Left lung (tissue), 14 donors: ENCODE measurements around the gene FUT3. TPM values are rescaled to one million over a fixed set of nuclear protein-coding genes. Genes with fewer than 3 reads are reported as not detected.
A peak's percentile ranks its signal among the peaks of the same experiment; 100 is the strongest.

Experiments used
- ATAC-seq: fragments of 200-7000 bp; cut with Tn5 transposase; one replicate; pipeline ENCODE4 v1.9.1; 2020; ENCODE audit warnings: moderate library complexity
- DNase-seq, 4 donors: peaks; one replicate each; pipeline ENCODE4 v3.0.0-alpha.2; 2013 to 2020
- H3K27ac ChIP-seq, 2 donors: fragments of 200-600 bp; sonication (generic) in 1 of 2; one replicate each; pipeline versions ENCODE4 v1.5.0 to v1.8.0; 2020 to 2021
- H3K27me3 ChIP-seq, 2 donors: fragments of 200-600 bp; sonication (generic) in 1 of 2; one replicate each; pipeline versions ENCODE4 v1.5.0 to v1.8.0; 2020 to 2021
- H3K36me3 ChIP-seq, 2 donors: fragments of 200-600 bp; sonication (generic) in 1 of 2; one replicate each; pipeline versions ENCODE4 v1.5.0 to v1.8.0; 2020 to 2021
- H3K4me1 ChIP-seq, 2 donors: fragments of 200-600 bp; one replicate each; pipeline ENCODE4 v1.8.0; 2021
- H3K4me3 ChIP-seq, 2 donors: fragments of 200-600 bp; sonication (generic) in 1 of 2; one replicate each; pipeline versions ENCODE4 v1.5.0 to v1.8.0; 2020 to 2021; ENCODE audit warnings: mild to moderate bottlenecking in 1 of 2
- H3K9me3 ChIP-seq, 2 donors: fragments of 200-600 bp; sonication (generic) in 1 of 2; one replicate each; pipeline versions ENCODE4 v1.5.0 to v1.8.0; 2020 to 2021
- intact Hi-C, 2 donors: fragments of 100-400 bp; cut with DNase I; formaldehyde crosslinking; loops; one replicate each; pipeline versions ENCODE4 v1.11.2 to v1.14.2; 2022
- long read RNA-seq, 12 donors: library from polyadenylated mRNA in 2 of 12; unstranded in 2 of 12; transcript quantifications; one replicate each; pipeline ENCODE4 v2.0.0 and lab custom pipeline, GENCODE V29; 2019 to 2026
- polyA plus RNA-seq, 6 donors: library from polyadenylated mRNA; unstranded; fragments of 120-200 nt; gene quantifications; one replicate each; pipeline ENCODE4 v1.2.1, GENCODE V29; 2013; ENCODE audit not compliant: insufficient read length in 6 of 6
- total RNA-seq, 2 donors: library from RNA; stranded (reverse); fragmentation: NEBNext Ultra II Directional; extraction: Animal tissue kit (Norgen Biotek cat#: 25700); gene quantifications; one replicate each; pipeline ENCODE4 v1.2.1, GENCODE V29; 2021
- TF ChIP-seq, protein P1 (sequence below), 2 donors: fragments of 200-600 bp; sonication (generic) in 1 of 2; IDR thresholded peaks; one replicate each; pipeline versions ENCODE4 v1.5.0 to v1.8.0; 2021; ENCODE audit warnings: antibody characterized with exemption in 2 of 2
- donor health status: DM: no; HTN: yes; CAD: no.
- donor health status: DM: no; HTN: no; CAD: no.

Gene FUT3
- total RNA-seq: 10 to 100 TPM; 25.2 to 31.4 TPM
- under 1 TPM in 4 of 6 donors, not detected in 2; 0.28 to 0.56 (median 0.41) TPM for polyA plus RNA-seq
- long read RNA-seq, donor 1: 0 reads
- long read RNA-seq, donor 2: 0 reads
- long read RNA-seq, donor 3: 0 reads
- long read RNA-seq, donor 4, partial matches to known transcripts: 0 of 5 reads
- long read RNA-seq, donor 4, other reads (novel, unspliced or antisense): 0 of 5 reads
- long read RNA-seq, donor 5: 0 reads
- long read RNA-seq, donor 6: 0 reads
- long read RNA-seq, donor 7: 0 reads
- long read RNA-seq, donor 8: 0 reads
- long read RNA-seq, donor 9: 0 reads
- long read RNA-seq, donor 10, transcript FUT3-207 (3 exons, 2,239 nt): major isoform, 6 of 11 reads
- long read RNA-seq, donor 10, partial matches to known transcripts: 0 of 11 reads
- long read RNA-seq, donor 10, other reads (novel, unspliced or antisense): 0 of 11 reads
- long read RNA-seq, donor 11: 0 reads
- long read RNA-seq, donor 12: 0 reads

DNA sequence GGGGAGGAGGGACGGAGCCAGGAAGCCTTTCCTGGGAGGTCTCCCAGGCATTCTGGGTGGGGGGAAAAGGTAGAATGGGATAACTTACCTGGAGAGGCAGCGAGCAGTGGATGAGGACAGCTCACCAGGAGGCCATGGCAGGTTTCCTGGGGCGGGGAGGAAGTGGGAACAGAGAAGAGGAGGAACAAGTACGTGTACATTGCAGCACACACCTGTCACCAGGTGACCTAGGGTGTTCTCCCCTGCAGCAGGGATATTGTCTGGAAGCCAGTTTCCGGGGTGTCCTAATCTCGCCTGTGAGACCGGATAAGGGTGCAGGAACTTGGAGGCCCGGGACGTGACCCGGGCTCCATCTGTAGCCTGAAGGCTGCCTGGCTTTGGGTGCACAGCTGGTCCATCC is at the start of gene FUT3:
TSS of gene FUT3 (minus strand) at position 148 of the 400 bp plus-strand sequence.
- no peaks in the 10 kb centered on the region for H3K9me3 ChIP-seq
- no peaks in the 10 kb centered on the region for H3K27me3 ChIP-seq
- ATAC-seq: peak; percentile 87
- no peaks in the 10 kb centered on the region for H3K36me3 ChIP-seq
- intact Hi-C loops: no loop called here
- DNase-seq: peak in 1 of 4 donors; percentile 66
- H3K4me1 ChIP-seq: no peaks in the 10 kb centered on the region
- peak within 1 kb of the TSS; percentile 42 to 71 for H3K27ac ChIP-seq
- TF ChIP-seq, protein P1, sequence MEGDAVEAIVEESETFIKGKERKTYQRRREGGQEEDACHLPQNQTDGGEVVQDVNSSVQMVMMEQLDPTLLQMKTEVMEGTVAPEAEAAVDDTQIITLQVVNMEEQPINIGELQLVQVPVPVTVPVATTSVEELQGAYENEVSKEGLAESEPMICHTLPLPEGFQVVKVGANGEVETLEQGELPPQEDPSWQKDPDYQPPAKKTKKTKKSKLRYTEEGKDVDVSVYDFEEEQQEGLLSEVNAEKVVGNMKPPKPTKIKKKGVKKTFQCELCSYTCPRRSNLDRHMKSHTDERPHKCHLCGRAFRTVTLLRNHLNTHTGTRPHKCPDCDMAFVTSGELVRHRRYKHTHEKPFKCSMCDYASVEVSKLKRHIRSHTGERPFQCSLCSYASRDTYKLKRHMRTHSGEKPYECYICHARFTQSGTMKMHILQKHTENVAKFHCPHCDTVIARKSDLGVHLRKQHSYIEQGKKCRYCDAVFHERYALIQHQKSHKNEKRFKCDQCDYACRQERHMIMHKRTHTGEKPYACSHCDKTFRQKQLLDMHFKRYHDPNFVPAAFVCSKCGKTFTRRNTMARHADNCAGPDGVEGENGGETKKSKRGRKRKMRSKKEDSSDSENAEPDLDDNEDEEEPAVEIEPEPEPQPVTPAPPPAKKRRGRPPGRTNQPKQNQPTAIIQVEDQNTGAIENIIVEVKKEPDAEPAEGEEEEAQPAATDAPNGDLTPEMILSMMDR (IDR thresholded peaks at IDR 0.05): no peak
- H3K4me3 ChIP-seq: peak within 1 kb of the TSS in 1 of 2 donors; percentile 31

DNA sequence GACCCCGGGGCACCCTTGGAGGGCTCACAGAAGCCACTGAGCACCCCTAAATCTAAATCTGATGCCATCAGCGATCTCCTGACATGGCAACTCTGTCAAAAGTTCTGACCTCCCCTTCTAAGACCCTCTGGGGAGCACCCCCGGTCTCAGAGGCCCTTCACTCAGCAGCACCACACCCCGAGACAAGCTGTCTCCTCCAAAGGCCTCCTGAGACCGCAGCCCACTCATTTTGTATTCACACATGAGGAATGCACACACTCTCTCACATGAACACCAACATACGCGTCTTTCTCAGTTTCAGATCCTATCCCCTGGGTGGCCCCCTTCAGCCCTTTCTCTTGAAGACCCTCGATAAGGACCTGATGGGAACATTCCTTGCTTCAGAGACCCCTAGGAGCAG is 49.7 kb upstream of the FUT3 start:
- DNase-seq (no peak), ATAC-seq (no peak)
- H3K36me3 ChIP-seq: peaks cover 0 to 28% of the 10 kb centered on the region in 2 donors
- TF ChIP-seq, protein P1 (IDR thresholded peaks at IDR 0.05): no peak
- H3K27me3 ChIP-seq: no peaks in the 10 kb centered on the region
- intact Hi-C loops: no loop called here
- no peaks in the 10 kb centered on the region for H3K9me3 ChIP-seq
- H3K27ac ChIP-seq: no peak overlapping the region
- no peak overlapping the region for H3K4me3 ChIP-seq
- H3K4me1 ChIP-seq: peaks cover 15 to 34% of the 10 kb centered on the region in 2 donors

DNA sequence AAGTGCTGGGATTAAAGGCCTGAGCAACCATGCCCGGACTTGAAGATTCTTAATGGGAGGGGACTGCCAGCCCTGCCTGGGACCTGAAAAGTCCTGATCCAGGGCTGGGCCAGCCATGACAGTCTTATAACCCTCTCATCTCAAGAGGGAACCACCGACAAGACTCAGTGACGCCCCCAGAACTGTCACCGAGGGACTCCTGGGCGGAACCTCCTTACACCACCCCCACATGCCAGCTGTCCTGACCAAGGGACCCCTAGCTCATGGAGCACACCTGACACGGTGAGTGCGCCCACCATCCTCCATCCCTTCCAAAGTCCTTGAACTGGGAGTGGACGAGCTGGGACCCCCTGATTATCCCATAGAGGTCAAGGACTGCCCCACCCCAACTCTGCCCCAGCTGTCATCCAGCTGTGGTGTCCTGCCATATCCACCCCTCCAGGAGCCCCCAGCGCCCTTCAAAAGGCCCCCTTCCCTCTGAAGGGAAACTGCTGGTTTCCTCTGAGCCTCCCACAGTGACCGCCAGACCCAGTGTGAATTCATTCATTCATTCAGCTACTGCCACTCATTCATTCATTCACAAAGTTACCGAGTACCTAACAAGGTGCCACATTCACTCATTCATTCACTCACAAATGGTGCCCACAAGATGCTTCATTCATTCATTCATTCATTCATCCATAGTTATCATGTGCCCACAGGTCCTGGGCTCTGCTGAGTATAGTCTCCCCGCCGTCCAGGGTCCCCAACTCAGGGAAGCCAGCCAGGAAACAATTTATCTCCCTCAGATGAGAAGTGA is 48.7 kb upstream of the FUT3 start:
- no peak for ATAC-seq
- Histone ChIP-seq H3K27me3 (no peaks in the 10 kb centered on the region), H3K4me1 (peaks cover 8 to 23% of the 10 kb centered on the region in 2 donors), H3K27ac (no peak overlapping the region), H3K9me3 (no peaks in the 10 kb centered on the region), H3K4me3 (no peak overlapping the region), H3K36me3 (peaks cover 0 to 39% of the 10 kb centered on the region in 2 donors)
- DNase-seq: no peak
- TF ChIP-seq, protein P1 (IDR thresholded peaks at IDR 0.05): no peak
- intact Hi-C loops: no loop called here

DNA sequence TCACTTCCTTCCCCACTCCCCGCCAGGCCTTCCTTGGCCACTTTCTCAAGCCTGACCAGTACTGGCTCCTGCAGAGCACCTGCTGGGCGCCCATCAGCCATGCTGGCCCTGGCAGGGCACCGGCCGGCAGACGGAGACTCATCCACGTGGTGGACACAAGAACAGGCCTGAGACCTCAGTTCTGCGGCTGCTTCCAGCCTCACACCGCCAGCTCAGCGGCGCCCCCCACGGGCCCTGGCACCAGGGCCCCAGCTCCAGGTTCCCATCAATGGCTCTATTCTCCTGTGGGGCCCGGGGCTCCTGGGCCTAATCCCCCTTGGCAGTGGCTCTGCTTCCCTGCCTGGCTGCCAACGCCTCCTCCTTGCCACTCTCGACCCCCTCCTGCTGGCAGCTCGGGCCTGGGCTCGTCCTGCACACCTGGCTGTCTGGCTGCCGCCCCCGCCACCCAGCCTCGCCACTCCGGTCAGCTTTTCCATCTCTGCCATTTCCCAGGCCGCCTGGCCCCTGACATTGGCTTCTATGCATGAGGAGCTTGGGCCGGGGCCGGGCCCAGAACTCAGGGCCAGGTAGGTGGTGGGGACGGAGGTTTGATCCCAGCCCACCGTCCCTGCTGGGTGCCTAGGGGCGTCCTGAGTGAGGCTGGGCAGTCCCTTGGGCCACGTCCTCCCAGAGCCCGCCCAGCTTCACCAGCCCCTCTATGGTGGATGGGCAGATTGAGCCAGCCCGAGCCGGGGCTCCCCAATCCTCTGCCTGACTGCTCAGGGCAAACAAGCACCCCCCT is 46.1 kb upstream of the FUT3 start:
- no peak overlapping the region for H3K4me3 ChIP-seq
- intact Hi-C loops: no loop called here
- ATAC-seq (no peak), DNase-seq (peak in 1 of 4 donors; percentile 76)
- peaks cover 0 to 7% of the 10 kb centered on the region in 2 donors for H3K27me3 ChIP-seq
- TF ChIP-seq, protein P1 (IDR thresholded peaks at IDR 0.05): no peak
- peaks cover 1 to 14% of the 10 kb centered on the region in 2 donors for H3K4me1 ChIP-seq
- H3K9me3 ChIP-seq: no peaks in the 10 kb centered on the region
- no peak overlapping the region for H3K27ac ChIP-seq
- peaks cover 0 to 49% of the 10 kb centered on the region in 2 donors for H3K36me3 ChIP-seq
